HEK293 (cell line): ENCODE data around the gene VWCE.
A peak's percentile ranks its signal among the peaks of the same experiment; 100 is the strongest.

Source experiments
- CTCF ChIA-PET: fragments of 350-600 bp; formaldehyde crosslinking; extraction: SDS; loops from one replicate; lab custom pipeline; 2021; ENCODE audit warnings: antibody characterized with exemption; lab: Yijun Ruan, JAX
- POLR2A ChIA-PET: fragments of 300-600 bp; formaldehyde crosslinking; extraction: SDS; loops from one replicate; lab custom pipeline; 2020; ENCODE audit warnings: antibody characterized with exemption, inconsistent platforms; lab: Yijun Ruan, JAX
- H3K27ac ChIP-seq: fragments of 200-500 bp; sonication (Bioruptor generic); 2 replicates; pipeline ENCODE4 v1.5.1; 2014; ENCODE audit warnings: low read depth, low read length, control low read depth, inconsistent platforms; ENCODE audit errors: extremely low read depth
- H3K36me3 ChIP-seq, 2 experiments: fragments of 200-500 bp in 1 of 2; sonication (Bioruptor generic) in 1 of 2; 1 replicate in 1 of 2; 2 replicates in 1 of 2; pipeline ENCODE4 v1.5.1; 2014 to 2017; ENCODE audit warnings: inconsistent platforms in 2 of 2, low read length in 2 of 2; ENCODE audit not compliant: control insufficient read depth in 2 of 2, insufficient read depth in 1 of 2
- H3K4me1 ChIP-seq: fragments of 200-500 bp; sonication (Bioruptor generic); 2 replicates; pipeline ENCODE4 v1.5.1; 2014; ENCODE audit warnings: mild to moderate bottlenecking, low read length, inconsistent platforms; ENCODE audit not compliant: control insufficient read depth, insufficient read depth
- H3K4me3 ChIP-seq: 2 replicates; pipeline ENCODE4 v1.5.1; 2011; ENCODE audit warnings: low read depth, mild to moderate bottlenecking, control low read depth, low read length, moderate library complexity
- H3K9me3 ChIP-seq: fragments of 200-500 bp; sonication (Bioruptor generic); 2 replicates; pipeline ENCODE4 v1.5.1; 2014; ENCODE audit warnings: low read depth, low read length, inconsistent platforms; ENCODE audit not compliant: control insufficient read depth, insufficient read depth
- MEIS1 ChIP-seq: sonication (generic); formaldehyde crosslinking; IDR thresholded peaks from 2 replicates; pipeline ENCODE4 v1.8.1; 2022; ENCODE audit warnings: missing genetic modification reagents, mild to moderate bottlenecking, borderline replicate concordance
- SP2 ChIP-seq: fragments of 450-650 bp; formaldehyde crosslinking; IDR thresholded peaks from 2 replicates; pipeline ENCODE4 v1.5.1; 2016; ENCODE audit warnings: missing biosample characterization, missing genetic modification characterization
- ZBTB17 ChIP-seq: fragments of 450-650 bp; formaldehyde crosslinking; IDR thresholded peaks from 2 replicates; pipeline ENCODE4 v1.5.1; 2016; ENCODE audit warnings: missing biosample characterization, missing genetic modification characterization
- ZBTB7A ChIP-seq: fragments of 450-650 bp; formaldehyde crosslinking; IDR thresholded peaks from 2 replicates; pipeline ENCODE4 v1.5.1; 2016; ENCODE audit warnings: low read depth, missing biosample characterization, missing genetic modification characterization
- ZFHX2 ChIP-seq: fragments of 450-650 bp; formaldehyde crosslinking; conservative IDR thresholded peaks from 2 replicates; pipeline ENCODE4 v1.5.1; 2016; ENCODE audit warnings: missing biosample characterization, missing genetic modification characterization
- ZNF223 ChIP-seq: fragments of 450-650 bp; formaldehyde crosslinking; IDR thresholded peaks from 2 replicates; pipeline ENCODE4 v1.5.1; 2016; ENCODE audit warnings: missing biosample characterization, missing genetic modification characterization
- ZNF239 ChIP-seq: fragments of 450-650 bp; formaldehyde crosslinking; IDR thresholded peaks from 2 replicates; pipeline ENCODE4 v1.5.1; 2016; ENCODE audit warnings: missing biosample characterization, missing genetic modification characterization
- ZNF521 ChIP-seq: fragments of 450-650 bp; formaldehyde crosslinking; IDR thresholded peaks from 2 replicates; pipeline ENCODE4 v1.5.1; 2017; ENCODE audit warnings: missing biosample characterization, mild to moderate bottlenecking, missing genetic modification characterization
- ZNF544 ChIP-seq: fragments of 450-650 bp; formaldehyde crosslinking; IDR thresholded peaks from 2 replicates; pipeline ENCODE4 v1.5.0; 2017; ENCODE audit warnings: missing biosample characterization, missing genetic modification characterization
- ZNF843 ChIP-seq: fragments of 450-650 bp; formaldehyde crosslinking; IDR thresholded peaks from 2 replicates; pipeline ENCODE4 v1.5.1; 2016; ENCODE audit warnings: missing biosample characterization, missing genetic modification characterization
- ZSCAN16 ChIP-seq: fragments of 450-650 bp; formaldehyde crosslinking; IDR thresholded peaks from 2 replicates; pipeline ENCODE4 v1.5.1; 2016; ENCODE audit warnings: missing biosample characterization, missing genetic modification characterization
- TF ChIP-seq, protein P1 (sequence below): fragments of 450-650 bp; formaldehyde crosslinking; conservative IDR thresholded peaks from 2 replicates; pipeline ENCODE4 v1.5.1; 2016; ENCODE audit warnings: low read depth, missing biosample characterization, missing genetic modification characterization
- TF ChIP-seq, protein P2 (sequence below): fragments of 450-650 bp; formaldehyde crosslinking; IDR thresholded peaks from 2 replicates; pipeline ENCODE4 v1.5.1; 2016; ENCODE audit warnings: missing biosample characterization, missing genetic modification characterization
- TF ChIP-seq, protein P3 (sequence below): fragments of 450-650 bp; formaldehyde crosslinking; IDR thresholded peaks from 2 replicates; pipeline ENCODE4 v1.5.1; 2016; ENCODE audit warnings: missing biosample characterization, missing genetic modification characterization

The VWCE gene

DNA sequence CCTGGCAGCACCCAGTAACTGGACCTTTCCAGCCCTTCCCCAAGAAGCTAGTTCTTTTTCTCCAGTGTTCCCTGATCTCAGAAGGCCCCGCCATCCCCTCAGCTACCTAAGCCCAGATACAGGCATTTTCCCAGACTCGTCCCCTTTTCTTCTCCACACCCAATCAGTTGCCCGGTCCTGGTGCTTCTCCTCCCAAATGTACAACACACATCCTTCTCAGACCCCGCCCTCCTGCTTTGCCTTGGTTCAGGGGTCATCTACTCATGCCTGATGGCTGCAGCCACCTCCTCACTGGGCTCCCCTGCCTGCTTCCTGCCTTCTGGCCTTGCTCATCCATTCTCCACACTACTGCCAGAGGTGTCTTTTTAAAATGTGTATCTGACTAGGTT is 44.4 kb upstream of the VWCE start:
- H3K4me3 ChIP-seq: no peak overlapping the region
- H3K4me1 ChIP-seq: no peaks in the 10 kb centered on the region
- no peaks in the 10 kb centered on the region for H3K9me3 ChIP-seq
- ChIA-PET POLR2A (interaction anchor here (1.0 kb wide), 1 partner anchor 23 kb away, joined by 3 read pairs; the partner anchor contains the start of genes CYB561A3 and TMEM138), CTCF (interaction anchor here (3.6 kb wide), 1 partner anchor 46 kb away, joined by 17 read pairs; no protein-coding TSS in a partner anchor)
- H3K36me3 ChIP-seq: peaks cover 0 to 53% of the 10 kb centered on the region in 2 experiments; a peak in 1 of 3 replicates
- H3K27ac ChIP-seq: no peak overlapping the region
- TF ChIP-seq, protein P1, sequence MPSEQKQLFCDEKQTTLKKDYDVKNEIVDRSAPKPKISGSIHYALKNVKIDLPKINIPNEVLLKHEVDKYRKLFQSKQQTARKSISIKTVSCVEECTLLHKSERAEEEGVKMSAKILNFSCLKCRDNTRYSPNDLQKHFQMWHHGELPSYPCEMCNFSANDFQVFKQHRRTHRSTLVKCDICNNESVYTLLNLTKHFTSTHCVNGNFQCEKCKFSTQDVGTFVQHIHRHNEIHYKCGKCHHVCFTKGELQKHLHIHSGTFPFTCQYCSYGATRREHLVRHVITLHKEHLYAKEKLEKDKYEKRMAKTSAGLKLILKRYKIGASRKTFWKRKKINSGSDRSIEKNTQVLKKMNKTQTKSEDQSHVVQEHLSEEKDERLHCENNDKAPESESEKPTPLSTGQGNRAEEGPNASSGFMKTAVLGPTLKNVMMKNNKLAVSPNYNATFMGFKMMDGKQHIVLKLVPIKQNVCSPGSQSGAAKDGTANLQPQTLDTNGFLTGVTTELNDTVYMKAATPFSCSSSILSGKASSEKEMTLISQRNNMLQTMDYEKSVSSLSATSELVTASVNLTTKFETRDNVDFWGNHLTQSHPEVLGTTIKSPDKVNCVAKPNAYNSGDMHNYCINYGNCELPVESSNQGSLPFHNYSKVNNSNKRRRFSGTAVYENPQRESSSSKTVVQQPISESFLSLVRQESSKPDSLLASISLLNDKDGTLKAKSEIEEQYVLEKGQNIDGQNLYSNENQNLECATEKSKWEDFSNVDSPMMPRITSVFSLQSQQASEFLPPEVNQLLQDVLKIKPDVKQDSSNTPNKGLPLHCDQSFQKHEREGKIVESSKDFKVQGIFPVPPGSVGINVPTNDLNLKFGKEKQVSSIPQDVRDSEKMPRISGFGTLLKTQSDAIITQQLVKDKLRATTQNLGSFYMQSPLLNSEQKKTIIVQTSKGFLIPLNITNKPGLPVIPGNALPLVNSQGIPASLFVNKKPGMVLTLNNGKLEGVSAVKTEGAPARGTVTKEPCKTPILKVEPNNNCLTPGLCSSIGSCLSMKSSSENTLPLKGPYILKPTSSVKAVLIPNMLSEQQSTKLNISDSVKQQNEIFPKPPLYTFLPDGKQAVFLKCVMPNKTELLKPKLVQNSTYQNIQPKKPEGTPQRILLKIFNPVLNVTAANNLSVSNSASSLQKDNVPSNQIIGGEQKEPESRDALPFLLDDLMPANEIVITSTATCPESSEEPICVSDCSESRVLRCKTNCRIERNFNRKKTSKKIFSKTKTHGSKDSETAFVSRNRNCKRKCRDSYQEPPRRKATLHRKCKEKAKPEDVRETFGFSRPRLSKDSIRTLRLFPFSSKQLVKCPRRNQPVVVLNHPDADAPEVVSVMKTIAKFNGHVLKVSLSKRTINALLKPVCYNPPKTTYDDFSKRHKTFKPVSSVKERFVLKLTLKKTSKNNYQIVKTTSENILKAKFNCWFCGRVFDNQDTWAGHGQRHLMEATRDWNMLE (tag by site-specific recombination): no peak
- TF ChIP-seq ZBTB17: peak; percentile 71

DNA sequence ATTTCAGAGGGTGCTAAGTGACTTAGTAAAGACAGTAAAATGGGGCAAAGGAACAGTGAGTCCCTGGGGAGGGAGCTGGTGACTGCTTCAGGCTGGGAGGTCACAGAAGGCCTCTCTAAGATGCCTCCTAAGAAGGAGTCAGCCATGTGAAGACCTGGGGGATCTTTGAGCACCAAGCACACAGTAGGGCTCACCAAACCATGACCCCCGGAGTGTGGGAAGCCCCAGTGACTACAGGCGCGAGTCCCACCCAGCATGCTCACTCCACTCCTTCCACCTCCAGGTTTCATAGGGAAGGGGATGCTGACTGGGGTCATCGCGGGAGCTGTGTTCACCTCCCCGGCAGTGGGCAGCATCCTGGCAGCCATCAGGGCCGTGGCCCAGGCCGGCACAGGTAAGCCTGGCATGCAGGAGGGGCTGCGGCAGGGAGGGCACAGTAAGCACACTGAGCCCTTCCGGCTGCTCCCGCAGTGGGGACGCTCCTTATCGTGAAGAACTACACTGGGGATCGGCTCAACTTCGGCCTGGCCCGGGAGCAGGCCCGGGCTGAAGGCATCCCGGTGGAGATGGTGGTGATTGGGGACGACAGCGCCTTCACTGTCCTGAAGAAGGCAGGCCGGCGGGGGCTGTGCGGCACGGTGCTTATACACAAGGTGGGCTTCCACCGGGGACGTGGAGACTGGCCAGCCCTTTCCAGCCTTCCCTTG is 43.8 kb upstream of the VWCE start:
- Histone ChIP-seq H3K9me3 (no peaks in the 10 kb centered on the region), H3K4me3 (no peak overlapping the region), H3K4me1 (no peaks in the 10 kb centered on the region), H3K36me3 (peaks cover 0 to 50% of the 10 kb centered on the region in 2 experiments; a peak in 1 of 3 replicates), H3K27ac (no peak overlapping the region)
- ChIA-PET POLR2A (interaction anchor here (1.0 kb wide), 1 partner anchor 23 kb away, joined by 3 read pairs; the partner anchor contains the start of genes CYB561A3 and TMEM138), CTCF (interaction anchor here (0.5 to 6.0 kb wide), 3 partner anchors 11 to 47 kb away, joined by 3 to 210 read pairs (median 17); no protein-coding TSS in a partner anchor)
- TF ChIP-seq MEIS1 (CRISPR knock-in tag) (no peak), ZNF223 (tag by site-specific recombination) (no peak), ZFHX2 (tag by site-specific recombination) (no peak), ZNF843 (tag by site-specific recombination) (no peak), ZNF521 (tag by site-specific recombination) (no peak), ZBTB7A (tag by site-specific recombination) (no peak), ZSCAN16 (tag by site-specific recombination) (no peak), SP2 (tag by site-specific recombination) (no peak), ZBTB17 (no peak), ZNF239 (tag by site-specific recombination) (no peak), ZNF544 (tag by site-specific recombination) (no peak)
- TF ChIP-seq, protein P2, sequence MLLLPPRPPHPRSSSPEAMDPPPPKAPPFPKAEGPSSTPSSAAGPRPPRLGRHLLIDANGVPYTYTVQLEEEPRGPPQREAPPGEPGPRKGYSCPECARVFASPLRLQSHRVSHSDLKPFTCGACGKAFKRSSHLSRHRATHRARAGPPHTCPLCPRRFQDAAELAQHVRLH (tag by site-specific recombination): no peak
- TF ChIP-seq, protein P3, sequence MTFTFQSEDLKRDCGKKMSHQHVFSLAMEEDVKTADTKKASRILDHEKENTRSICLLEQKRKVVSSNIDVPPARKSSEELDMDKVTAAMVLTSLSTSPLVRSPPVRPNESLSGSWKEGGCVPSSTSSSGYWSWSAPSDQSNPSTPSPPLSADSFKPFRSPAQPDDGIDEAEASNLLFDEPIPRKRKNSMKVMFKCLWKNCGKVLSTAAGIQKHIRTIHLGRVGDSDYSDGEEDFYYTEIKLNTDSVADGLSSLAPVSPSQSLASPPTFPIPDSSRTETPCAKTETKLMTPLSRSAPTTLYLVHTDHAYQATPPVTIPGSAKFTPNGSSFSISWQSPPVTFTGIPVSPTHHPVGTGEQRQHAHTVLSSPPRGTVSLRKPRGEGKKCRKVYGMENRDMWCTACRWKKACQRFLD (tag by site-specific recombination): no peak
